Putamen (tissue), 1 donor: ENCODE measurements around the gene SAMD3.
"Not testable (repeated sequence)": the region's sequence is repeated elsewhere in the genome, so short reads cannot be mapped to it uniquely, and the experiment has no call there.

Experiments used
- DNase-seq: peaks from one replicate; pipeline ENCODE4 v3.0.0-alpha.2; 2016; ENCODE audit warnings: low spot score

SAMD3 gene

DNA sequence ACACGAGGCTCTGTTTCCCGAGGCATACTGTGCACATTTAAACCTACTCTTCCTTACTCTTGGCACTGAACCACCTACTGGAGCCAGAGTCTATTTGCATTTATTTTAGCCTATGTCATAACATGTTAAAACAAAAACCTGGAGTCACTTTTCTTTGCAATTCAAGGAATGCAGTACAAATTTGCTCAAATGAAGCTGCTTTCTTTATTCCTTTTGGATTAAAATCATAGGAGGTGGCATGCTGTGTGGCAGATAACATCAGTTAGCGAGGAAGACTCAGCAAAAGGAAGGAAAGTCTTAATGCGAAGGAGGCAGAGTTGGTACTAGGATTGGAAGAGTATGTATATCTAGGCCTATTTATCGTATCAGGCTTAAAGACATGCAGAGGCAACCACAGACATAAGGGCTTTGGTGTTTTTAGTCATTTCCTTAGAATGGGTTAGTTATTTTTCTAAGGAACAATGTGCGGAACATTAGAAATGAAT is 92.9 kb downstream of the SAMD3 start:
- DNase-seq = no peak

- no peak for DNase-seq
Observed at GRCh38 chr6:130128326-130128725, 94.4 kb downstream of the SAMD3 start.

GRCh38 chr6:130127195-130127594 is 95.6 kb downstream of the SAMD3 start:
- DNase-seq = no peak

- DNase-seq = no peak
Observed at GRCh38 chr6:130122243-130122642, 100.5 kb downstream of the SAMD3 start.

- DNase-seq = no peak
Observed at GRCh38 chr6:130120731-130121130, 102.0 kb downstream of the SAMD3 start.

DNA sequence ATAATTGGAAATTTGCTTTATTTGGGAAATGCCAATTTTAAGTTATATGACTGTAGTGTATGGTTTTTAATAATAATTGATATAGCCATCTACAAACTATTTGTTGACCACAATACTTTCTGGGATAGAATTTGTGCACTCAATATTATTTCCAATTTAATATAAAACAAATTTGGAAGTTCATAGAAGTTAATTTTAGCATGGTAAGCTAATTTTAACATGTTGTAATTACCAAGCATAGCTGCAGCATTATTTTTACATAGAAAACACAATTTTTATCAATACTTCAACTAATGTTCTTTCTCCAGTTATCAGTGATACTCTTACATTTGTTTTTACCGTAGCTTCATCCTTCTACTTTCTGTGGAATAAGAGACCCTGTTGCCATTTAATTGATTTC is 103.5 kb downstream of the SAMD3 start:
- no peak for DNase-seq

GRCh38 chr6:130118236-130118635 is 104.5 kb downstream of the SAMD3 start:
- DNase-seq = no peak

GRCh38 chr6:130117187-130117701 is 105.5 kb downstream of the SAMD3 start:
- DNase-seq = not testable (repeated sequence)

- DNase-seq = no peak
Observed at GRCh38 chr6:130116273-130116672, 106.5 kb downstream of the SAMD3 start.

DNA sequence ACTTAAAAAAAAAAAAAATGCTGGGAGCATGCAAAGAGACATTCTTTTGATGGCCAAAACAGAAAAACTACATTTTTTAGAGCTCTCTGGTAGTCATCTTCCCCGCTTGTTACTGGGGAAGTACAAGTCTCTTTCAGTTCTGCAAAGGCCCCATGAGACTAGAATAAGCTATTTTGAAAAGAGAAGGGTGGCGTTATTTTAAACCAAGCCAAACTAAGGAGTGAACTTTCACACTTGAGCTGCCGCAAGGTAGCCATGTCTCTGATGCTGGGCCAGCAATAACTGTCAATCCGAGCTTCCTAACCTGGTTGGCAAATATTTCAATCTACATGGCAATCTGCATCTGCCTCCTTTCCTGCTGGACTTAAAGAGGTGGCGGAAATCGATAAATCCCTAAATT is 107.7 kb downstream of the SAMD3 start:
- no peak for DNase-seq

GRCh38 chr6:130113201-130113710 is 109.5 kb downstream of the SAMD3 start:
- no peak for DNase-seq

- no peak for DNase-seq
Observed at GRCh38 chr6:130111031-130111430, 111.7 kb downstream of the SAMD3 start.

- no peak for DNase-seq
Observed at GRCh38 chr6:130107710-130108109, 115.0 kb downstream of the SAMD3 start.

DNA sequence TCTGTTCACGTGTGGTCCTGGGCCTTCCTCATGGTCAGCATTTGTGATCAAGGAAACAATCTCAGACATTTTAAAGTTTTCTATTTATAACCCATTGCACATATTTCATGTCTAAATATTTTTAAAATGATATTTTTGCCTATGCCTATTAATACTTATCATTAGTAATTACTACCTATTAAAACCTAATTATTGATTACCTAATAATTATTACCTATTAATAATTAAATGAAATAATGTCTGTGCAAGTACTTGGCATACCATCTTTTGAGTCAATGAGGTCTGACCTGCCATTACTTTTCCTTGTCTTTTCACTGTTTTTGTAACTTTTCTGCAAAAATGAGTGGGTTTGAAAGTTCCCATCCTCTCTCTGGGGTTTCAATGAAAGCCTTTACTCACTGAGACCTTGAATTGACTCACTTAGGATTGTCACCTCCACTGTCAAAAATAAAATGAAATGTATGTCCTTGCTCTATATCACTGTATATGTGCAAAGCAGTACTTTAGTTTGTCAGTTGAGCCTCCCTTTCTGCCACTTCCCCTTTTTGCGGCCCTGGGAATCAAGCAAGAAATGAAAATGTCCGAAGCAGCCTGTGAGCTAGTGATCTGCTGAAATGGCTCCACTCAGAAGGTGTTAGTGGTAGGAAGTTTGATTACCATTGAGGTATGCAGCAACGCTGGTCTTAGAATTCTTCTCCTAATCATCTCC is 116.6 kb downstream of the SAMD3 start:
- DNase-seq = no peak

DNA sequence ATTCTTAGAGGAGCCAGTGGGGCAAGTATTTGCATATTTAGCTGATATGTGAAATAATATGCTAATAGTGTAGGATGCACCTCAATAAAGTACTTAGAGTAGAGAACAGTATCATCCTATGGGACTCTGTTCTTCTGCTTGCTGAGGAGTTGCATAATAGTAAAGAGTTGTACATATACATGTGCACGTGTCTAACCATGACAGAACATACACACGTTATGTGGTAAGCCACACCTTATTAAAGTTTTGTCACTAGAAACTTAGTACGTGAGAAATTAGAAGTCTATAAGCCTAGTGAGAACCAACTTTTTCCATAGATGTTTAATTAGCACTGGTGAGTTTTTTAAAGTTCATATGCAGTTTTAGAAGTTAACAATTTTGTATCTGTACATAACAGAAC is 123.6 kb downstream of the SAMD3 start:
- no peak for DNase-seq

DNA sequence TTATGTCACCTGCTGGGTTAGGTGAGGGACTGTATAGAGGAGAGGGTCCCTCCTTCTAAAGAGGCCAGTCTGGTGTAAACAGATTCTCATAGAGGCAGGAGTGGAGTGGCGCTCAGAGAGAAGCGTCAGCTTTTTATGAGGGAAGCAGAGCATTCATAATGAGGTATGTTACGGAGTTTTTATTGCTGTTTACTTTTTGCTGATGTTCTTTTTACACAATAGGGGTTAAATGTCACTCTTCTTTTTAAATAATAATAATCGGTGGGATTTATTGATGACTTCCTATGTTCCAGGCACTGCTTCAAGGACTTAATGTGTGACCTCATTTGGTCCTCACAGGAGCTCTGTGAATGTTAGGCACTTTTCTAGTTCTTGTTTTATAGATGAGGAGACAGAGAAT is 124.4 kb downstream of the SAMD3 start:
- no peak for DNase-seq
